Right cardiac atrium (tissue), 5 donors: Measurements from ENCODE around the gene SP1. TPM values are rescaled to one million over a fixed set of nuclear protein-coding genes. Genes with fewer than 3 reads are reported as not detected.
"Not testable (repeated sequence)": the region's sequence is repeated elsewhere in the genome, so short reads cannot be mapped to it uniquely, and the experiment has no call there.

ENCODE experiments used
- ATAC-seq, 2 donors: fragments of 200-7000 bp; cut with Tn5 transposase; one replicate each; pipeline versions ENCODE4 v1.8.0 to v1.9.1; 2020; ENCODE audit warnings: moderate library complexity in 2 of 2, mild to moderate bottlenecking in 1 of 2
- DNase-seq, 3 donors: peaks; one replicate each; pipeline ENCODE4 v3.0.0-alpha.2; 2020
- H3K27ac ChIP-seq: one replicate; pipeline ENCODE4 v1.5.1; 2013; ENCODE audit warnings: mild to moderate bottlenecking, low read length, control low read depth, moderate library complexity
- H3K27me3 ChIP-seq: one replicate; pipeline ENCODE4 v1.6.1; 2013; ENCODE audit not compliant: control insufficient read depth, insufficient read depth
- H3K4me1 ChIP-seq: one replicate; pipeline ENCODE4 v1.6.1; 2013; ENCODE audit warnings: low read length; ENCODE audit not compliant: control insufficient read depth, insufficient read depth
- H3K4me3 ChIP-seq: one replicate; pipeline ENCODE4 v1.5.1; 2013; ENCODE audit warnings: low read length, control low read depth
- H3K9me3 ChIP-seq: one replicate; pipeline ENCODE4 v1.6.1; 2013; ENCODE audit warnings: low read length; ENCODE audit not compliant: control insufficient read depth
- WGBS: extraction: QIAGEN DNeasy Blood & Tissue Kit; methylation state at CpG from one replicate; pipeline ENCODE4 v1.1.7; 2013; 5-methylcytosine and 5-hydroxymethylcytosine counted together
- intact Hi-C, 4 donors: fragments of 100-400 bp; cut with DNase I; formaldehyde crosslinking; loops; one replicate each; pipeline versions ENCODE4 v1.11.0 to v1.14.0; 2022 to 2023
- polyA plus RNA-seq: library from polyadenylated mRNA; stranded (reverse); fragments of 200-250 nt; gene quantifications from one replicate; pipeline ENCODE4 v1.2.3, GENCODE V29; 2013
- total RNA-seq, 4 donors: library from RNA; stranded (reverse); fragmentation: NEBNext Ultra II Directional; extraction: Animal tissue kit (Norgen Biotek cat#: 25700); gene quantifications; one replicate each; pipeline ENCODE4 v1.2.1, GENCODE V29; 2021
- donor health status: healthy with polysubstance abuse.
- donor health status: DM: no; HTN: yes; CAD: no.
- donor health status: DM: no; HTN: no; CAD: no.
- donor health status: DM: no; HTN: yes; CAD: no; lungs with severe emphysema.
- donor health status: DM: yes; HTN: yes; CAD: no.

Gene SP1
- total and polyA plus RNA-seq, 5 donors = 8.3 to 39.9 (median 31.7) TPM

GRCh38 chr12:53358836-53359419, 21.0 kb upstream of the SP1 start:
- DNase-seq = no peak
- intact Hi-C loops = no loop called here

GRCh38 chr12:53361638-53362037, 18.3 kb upstream of the SP1 start:
- H3K4me1 ChIP-seq, H3K4me3 ChIP-seq, intact Hi-C loops, H3K9me3 ChIP-seq, H3K27ac ChIP-seq, DNase-seq, H3K27me3 ChIP-seq, ATAC-seq: not testable (repeated sequence)
- WGBS = 94% methylated on average over 10 of the region's 10 CpGs

More at GRCh38 chr12:53358836-53359419, 21.0 kb upstream of the SP1 start:
- Histone ChIP-seq H3K27me3 (no peaks in the 10 kb centered on the region), H3K4me3 (no peak overlapping the region), H3K9me3 (no peaks in the 10 kb centered on the region), H3K4me1 (no peaks in the 10 kb centered on the region), H3K27ac (no peak overlapping the region)
- 84% methylated on average over 5 of the region's 5 CpGs for WGBS
- no peak for ATAC-seq

DNA sequence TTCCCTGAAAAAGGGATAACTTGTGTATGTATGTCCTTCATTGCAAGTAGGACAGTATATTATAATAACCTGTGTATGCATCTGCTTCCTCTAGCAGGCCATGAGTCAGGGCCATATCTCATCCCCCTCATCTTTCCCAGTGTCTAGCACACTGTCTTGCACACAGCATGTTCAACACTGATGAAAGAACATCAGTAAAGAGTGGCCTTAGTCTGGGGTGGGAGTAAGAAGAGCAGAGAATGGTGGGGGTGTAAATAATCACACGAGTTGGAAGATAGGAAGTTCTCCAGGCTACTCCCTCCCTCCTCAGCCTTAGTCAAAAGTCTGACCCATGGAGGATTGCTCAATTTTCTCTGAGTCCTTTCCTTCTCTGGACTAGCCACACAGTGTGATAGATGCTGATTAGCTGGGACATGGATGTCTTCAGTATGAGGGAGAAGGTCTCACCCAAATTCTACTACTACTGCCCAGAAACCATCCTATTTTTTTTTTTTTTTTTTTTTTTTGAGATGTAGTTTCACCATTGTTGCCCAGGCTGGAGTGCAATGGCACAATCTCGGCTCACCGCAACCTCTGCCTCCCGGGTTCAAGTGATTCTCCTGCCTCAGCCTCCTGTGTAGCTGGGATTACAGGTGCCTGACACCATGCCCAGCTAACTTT, 14.6 kb upstream of the SP1 start:
- ATAC-seq (peak; percentile 70 to 78), DNase-seq (no peak)
- peak overlapping the region; percentile 35 for H3K27ac ChIP-seq
- H3K4me3 ChIP-seq = no peak overlapping the region
- H3K9me3 ChIP-seq = no peaks in the 10 kb centered on the region
- no peaks in the 10 kb centered on the region for H3K4me1 ChIP-seq
- H3K27me3 ChIP-seq = no peaks in the 10 kb centered on the region
- intact Hi-C loops = no loop called here
- WGBS = 66% methylated on average over 4 of the region's 4 CpGs

DNA sequence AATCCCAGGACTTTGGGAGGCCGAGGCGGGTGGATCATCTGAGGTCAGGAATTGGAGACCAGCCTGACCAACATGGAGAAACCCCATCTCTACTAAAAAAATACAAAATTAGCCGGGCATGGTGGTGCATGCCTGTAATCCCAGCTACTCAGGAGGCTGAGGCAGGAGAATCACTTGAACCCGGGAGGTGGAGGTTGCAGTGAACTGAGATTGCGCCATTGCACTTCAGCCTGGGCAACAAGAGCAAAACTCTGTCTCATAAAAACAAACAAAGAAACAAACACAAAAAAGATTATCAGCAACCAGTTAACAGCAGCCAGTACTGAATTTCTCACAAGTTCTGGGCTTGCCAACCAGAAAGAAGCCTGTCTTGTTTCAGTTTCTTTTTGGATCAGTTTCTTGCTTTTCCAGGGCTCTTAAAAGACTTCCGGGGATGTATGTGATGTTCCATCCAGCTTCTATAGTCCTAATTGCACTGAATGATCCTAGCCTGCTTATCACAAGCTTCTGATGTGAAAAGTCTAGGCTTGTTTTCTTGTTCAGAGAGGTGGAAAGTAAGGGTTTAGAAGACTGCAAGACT, 6.3 kb upstream of the SP1 start:
- intact Hi-C loops, H3K4me3 ChIP-seq, ATAC-seq, H3K4me1 ChIP-seq, DNase-seq, H3K27me3 ChIP-seq, H3K9me3 ChIP-seq: not testable (repeated sequence)
- WGBS = 69% methylated on average over 6 of the region's 6 CpGs
- peak overlapping the region; percentile 2 for H3K27ac ChIP-seq

DNA sequence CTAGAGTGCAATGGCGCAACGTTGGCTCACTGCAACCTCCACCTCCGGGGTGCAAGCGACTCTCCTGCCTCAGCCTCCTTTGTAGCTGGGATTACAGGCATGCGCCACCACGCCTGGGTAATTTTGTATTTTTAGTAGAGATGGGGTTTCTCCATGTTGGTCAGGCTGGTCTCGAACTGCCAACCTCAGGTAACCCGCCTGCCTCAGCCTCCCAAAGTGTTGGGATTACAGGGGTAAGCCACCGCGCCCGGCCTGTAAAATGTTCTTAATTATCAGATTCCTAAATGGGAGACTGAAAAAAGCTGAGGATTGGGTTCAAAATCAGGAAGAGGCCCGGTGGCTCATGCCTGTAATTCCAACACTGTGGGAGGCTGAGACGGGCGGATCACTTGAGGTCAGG, 5.7 kb upstream of the SP1 start:
- H3K9me3 ChIP-seq, DNase-seq, ATAC-seq, intact Hi-C loops, H3K27ac ChIP-seq, H3K4me1 ChIP-seq, H3K27me3 ChIP-seq, H3K4me3 ChIP-seq: not testable (repeated sequence)
- 89% methylated on average over 14 of the region's 14 CpGs for WGBS

DNA sequence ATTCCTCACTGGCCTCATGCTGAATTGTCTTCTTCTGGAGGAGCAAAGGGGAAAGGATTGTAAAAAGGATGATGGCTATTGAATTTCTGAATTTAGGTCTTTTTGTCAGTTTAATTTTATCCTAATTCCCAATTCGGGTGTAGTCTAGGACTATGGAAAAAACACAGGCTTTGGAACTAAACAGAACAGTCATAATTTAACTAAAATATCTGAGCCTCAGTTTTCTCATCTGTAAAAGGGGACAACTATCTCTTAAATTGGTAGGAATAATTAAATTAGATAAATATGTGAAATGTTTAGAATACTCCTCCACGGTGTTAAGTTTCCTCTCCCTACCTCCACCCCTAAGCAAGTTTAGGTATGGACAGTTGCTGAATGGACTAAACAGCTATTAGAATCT, 3.2 kb upstream of the SP1 start:
- H3K27ac ChIP-seq = no peak overlapping the region
- H3K4me3 ChIP-seq = no peak overlapping the region
- DNase-seq = no peak
- intact Hi-C loops = no loop called here
- H3K9me3 ChIP-seq = no peaks in the 10 kb centered on the region
- no peaks in the 10 kb centered on the region for H3K27me3 ChIP-seq
- peaks cover 5% of the 10 kb centered on the region for H3K4me1 ChIP-seq
- WGBS = 88% methylated on average over 2 of the region's 2 CpGs
- ATAC-seq = no peak

- Histone ChIP-seq H3K4me3 (no peak overlapping the region), H3K27ac (peak overlapping the region; percentile 99), H3K27me3 (no peaks in the 10 kb centered on the region), H3K4me1 (peaks cover 11% of the 10 kb centered on the region), H3K9me3 (no peaks in the 10 kb centered on the region)
- intact Hi-C loops = no loop called here
- ATAC-seq (no peak), DNase-seq (no peak)
- WGBS = 98% methylated on average over 12 of the region's 12 CpGs
Measured at GRCh38 chr12:53378222-53378621, 1.8 kb upstream of the SP1 start.

- Histone ChIP-seq H3K9me3 (no peaks in the 10 kb centered on the region), H3K4me1 (peaks cover 14% of the 10 kb centered on the region), H3K27ac (peak overlapping the region; percentile 99), H3K4me3 (peak overlapping the region; percentile 69), H3K27me3 (no peaks in the 10 kb centered on the region)
- intact Hi-C loops = no loop called here
- DNase-seq = no peak
- no peak for ATAC-seq
- 13% methylated on average over 23 of the region's 23 CpGs for WGBS
Measured at GRCh38 chr12:53378724-53379388, 1.1 kb upstream of the SP1 start.

DNA sequence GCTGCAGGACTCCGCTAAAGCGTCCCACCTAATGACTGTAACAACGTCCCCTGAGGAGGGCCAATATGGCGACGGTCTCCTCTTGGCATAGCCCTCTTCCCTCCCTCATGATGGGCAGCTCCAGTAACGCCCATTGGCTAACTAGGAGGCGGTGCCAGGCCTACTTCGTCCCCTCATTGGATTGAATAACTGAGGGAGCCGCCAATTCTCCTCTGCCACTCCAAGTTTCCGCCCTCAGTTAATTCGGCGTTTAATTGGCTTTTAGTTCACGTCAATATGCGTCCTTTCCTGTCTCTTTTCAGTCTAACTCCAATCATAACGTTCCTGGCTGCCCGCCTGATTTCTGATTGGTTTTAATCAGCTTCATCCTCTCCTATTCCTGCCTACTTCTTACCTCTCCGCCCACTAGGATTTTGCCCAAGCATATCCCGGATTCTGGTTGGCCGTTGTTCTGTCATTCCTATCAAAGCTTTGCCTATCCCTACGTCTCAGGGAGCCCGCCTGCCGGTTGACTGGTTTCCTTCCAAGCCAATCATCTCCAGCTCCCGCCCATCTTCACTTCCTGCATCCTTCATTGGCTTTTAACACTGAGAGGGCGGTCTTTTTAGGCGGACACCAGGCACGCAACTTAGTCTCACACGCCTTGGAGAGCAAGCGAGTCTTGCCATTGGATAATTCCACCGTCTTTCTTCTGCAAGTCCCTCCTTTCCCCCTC, 430 bp upstream of the SP1 start:
- H3K4me3 ChIP-seq = peak overlapping the region; percentile 97
- intact Hi-C loops = no loop called here
- ATAC-seq (peak; percentile 92), DNase-seq (peak; percentile 98)
- no peaks in the 10 kb centered on the region for H3K9me3 ChIP-seq
- under 1% methylated on average over 29 of the region's 29 CpGs for WGBS
- H3K27me3 ChIP-seq = no peaks in the 10 kb centered on the region
- H3K4me1 ChIP-seq = peaks cover 14% of the 10 kb centered on the region
- H3K27ac ChIP-seq = peak overlapping the region; percentile 99

GRCh38 chr12:53380794-53381730, 1.1 kb downstream of the SP1 start:
- H3K4me1 ChIP-seq = peaks cover 14% of the 10 kb centered on the region
- no peaks in the 10 kb centered on the region for H3K27me3 ChIP-seq
- peak overlapping the region; percentile 97 for H3K4me3 ChIP-seq
- DNase-seq (no peak), ATAC-seq (no peak)
- WGBS = 13% methylated on average over 21 of the region's 21 CpGs
- H3K9me3 ChIP-seq = no peaks in the 10 kb centered on the region
- peak overlapping the region; percentile 89 for H3K27ac ChIP-seq
- intact Hi-C loops = no loop called here
